HL-60 (cell line): Measurements from ENCODE around the gene RNASE7.

Experiments
- DNase-seq, 2 experiments: peaks; one replicate each; pipeline ENCODE4 v3.0.0-alpha.2; 2010 to 2020; ENCODE audit warnings: low read depth in 1 of 2, low spot score in 1 of 2
- H3K27ac ChIP-seq: fragments of 250-450 bp; sonication (Bioruptor Pico); replicated peaks from 2 replicates; pipeline ENCODE4 v1.5.1; 2020; ENCODE audit warnings: mild to moderate bottlenecking, moderate library complexity
- H3K27me3 ChIP-seq: fragments of 250-450 bp; sonication (Bioruptor Pico); 2 replicates; pipeline ENCODE4 v1.5.1; 2021; ENCODE audit warnings: mild to moderate bottlenecking, moderate library complexity; ENCODE audit not compliant: insufficient read depth, poor library complexity, severe bottlenecking
- H3K4me3 ChIP-seq: replicated peaks from 2 replicates; pipeline ENCODE4 v1.5.1; 2011; ENCODE audit warnings: mild to moderate bottlenecking, control low read depth, low read length; ENCODE audit not compliant: insufficient read depth
- GABPA ChIP-seq: IDR thresholded peaks from 2 replicates; pipeline ENCODE4 v1.6.1; 2012; ENCODE audit warnings: low read depth
- POLR2AphosphoS5 ChIP-seq: IDR thresholded peaks from 2 replicates; pipeline ENCODE4 v1.6.1; 2012; ENCODE audit warnings: low read depth
- SPI1 ChIP-seq: IDR thresholded peaks from 2 replicates; pipeline ENCODE4 v1.6.1; 2012; ENCODE audit warnings: low read depth, mild to moderate bottlenecking, borderline replicate concordance
- TF ChIP-seq, protein P1 (sequence below): IDR thresholded peaks from 2 replicates; pipeline ENCODE4 v1.6.1; 2012; ENCODE audit warnings: low read depth; ENCODE audit not compliant: insufficient replicate concordance
- TF ChIP-seq, protein P2 (sequence below): IDR thresholded peaks from one replicate; pipeline ENCODE4 v1.5.1; 2011; ENCODE audit warnings: low read length, control low read depth, inconsistent platforms; ENCODE audit not compliant: insufficient read depth

RNASE7 gene

DNA sequence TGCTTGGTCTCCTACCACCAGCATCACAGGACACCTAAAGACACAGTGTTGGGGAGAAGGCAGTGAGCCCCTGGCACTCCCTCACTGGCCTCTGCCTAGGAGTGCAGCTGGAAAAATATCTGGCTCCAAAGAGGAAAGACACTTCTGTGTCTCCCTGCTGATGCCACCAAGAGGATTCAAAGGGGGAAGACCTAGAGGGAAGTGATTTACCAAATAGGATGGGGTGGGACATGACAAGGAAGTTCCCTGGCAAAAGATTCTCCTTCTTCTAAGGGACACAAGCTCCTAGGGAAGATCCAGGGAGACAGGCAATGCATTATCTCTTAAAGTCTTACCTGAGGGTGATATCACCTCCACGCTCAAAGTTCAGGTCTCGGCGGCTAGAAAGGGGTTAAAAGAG, 23.4 kb upstream of the RNASE7 start:
- TF ChIP-seq, protein P1, sequence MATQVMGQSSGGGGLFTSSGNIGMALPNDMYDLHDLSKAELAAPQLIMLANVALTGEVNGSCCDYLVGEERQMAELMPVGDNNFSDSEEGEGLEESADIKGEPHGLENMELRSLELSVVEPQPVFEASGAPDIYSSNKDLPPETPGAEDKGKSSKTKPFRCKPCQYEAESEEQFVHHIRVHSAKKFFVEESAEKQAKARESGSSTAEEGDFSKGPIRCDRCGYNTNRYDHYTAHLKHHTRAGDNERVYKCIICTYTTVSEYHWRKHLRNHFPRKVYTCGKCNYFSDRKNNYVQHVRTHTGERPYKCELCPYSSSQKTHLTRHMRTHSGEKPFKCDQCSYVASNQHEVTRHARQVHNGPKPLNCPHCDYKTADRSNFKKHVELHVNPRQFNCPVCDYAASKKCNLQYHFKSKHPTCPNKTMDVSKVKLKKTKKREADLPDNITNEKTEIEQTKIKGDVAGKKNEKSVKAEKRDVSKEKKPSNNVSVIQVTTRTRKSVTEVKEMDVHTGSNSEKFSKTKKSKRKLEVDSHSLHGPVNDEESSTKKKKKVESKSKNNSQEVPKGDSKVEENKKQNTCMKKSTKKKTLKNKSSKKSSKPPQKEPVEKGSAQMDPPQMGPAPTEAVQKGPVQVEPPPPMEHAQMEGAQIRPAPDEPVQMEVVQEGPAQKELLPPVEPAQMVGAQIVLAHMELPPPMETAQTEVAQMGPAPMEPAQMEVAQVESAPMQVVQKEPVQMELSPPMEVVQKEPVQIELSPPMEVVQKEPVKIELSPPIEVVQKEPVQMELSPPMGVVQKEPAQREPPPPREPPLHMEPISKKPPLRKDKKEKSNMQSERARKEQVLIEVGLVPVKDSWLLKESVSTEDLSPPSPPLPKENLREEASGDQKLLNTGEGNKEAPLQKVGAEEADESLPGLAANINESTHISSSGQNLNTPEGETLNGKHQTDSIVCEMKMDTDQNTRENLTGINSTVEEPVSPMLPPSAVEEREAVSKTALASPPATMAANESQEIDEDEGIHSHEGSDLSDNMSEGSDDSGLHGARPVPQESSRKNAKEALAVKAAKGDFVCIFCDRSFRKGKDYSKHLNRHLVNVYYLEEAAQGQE = no peak
- TF ChIP-seq, protein P2, sequence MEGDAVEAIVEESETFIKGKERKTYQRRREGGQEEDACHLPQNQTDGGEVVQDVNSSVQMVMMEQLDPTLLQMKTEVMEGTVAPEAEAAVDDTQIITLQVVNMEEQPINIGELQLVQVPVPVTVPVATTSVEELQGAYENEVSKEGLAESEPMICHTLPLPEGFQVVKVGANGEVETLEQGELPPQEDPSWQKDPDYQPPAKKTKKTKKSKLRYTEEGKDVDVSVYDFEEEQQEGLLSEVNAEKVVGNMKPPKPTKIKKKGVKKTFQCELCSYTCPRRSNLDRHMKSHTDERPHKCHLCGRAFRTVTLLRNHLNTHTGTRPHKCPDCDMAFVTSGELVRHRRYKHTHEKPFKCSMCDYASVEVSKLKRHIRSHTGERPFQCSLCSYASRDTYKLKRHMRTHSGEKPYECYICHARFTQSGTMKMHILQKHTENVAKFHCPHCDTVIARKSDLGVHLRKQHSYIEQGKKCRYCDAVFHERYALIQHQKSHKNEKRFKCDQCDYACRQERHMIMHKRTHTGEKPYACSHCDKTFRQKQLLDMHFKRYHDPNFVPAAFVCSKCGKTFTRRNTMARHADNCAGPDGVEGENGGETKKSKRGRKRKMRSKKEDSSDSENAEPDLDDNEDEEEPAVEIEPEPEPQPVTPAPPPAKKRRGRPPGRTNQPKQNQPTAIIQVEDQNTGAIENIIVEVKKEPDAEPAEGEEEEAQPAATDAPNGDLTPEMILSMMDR = no peak
- no peak for TF ChIP-seq GABPA
- no peak for TF ChIP-seq SPI1
- no peak for TF ChIP-seq POLR2AphosphoS5
- no peak for DNase-seq
- no peak overlapping the region for H3K27ac ChIP-seq
- H3K27me3 ChIP-seq = peaks cover 6% of the 10 kb centered on the region
- no peak overlapping the region for H3K4me3 ChIP-seq

DNA sequence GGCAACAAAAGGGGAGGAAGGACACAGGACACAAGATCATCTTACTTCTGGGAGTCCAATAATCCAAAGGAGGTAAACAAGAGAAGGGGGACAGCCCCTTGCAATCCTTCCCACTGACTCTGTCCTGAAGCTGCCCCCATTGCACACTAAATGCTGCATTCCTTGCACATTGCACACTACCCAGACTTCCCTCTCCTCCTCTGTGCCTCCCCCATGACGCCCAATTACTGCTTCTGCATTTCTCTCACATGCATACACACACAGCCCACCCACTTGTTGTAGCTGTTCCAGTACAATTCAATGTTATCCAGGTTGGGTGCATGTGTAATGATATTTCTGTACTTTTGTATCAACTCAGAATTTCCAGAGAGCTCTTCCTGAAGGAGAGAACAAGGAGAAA, 22.8 kb upstream of the RNASE7 start:
- Histone ChIP-seq H3K27me3 (peaks cover 12% of the 10 kb centered on the region), H3K4me3 (no peak overlapping the region), H3K27ac (no peak overlapping the region)
- TF ChIP-seq SPI1 = no peak
- TF ChIP-seq, protein P1 = no peak
- no peak for TF ChIP-seq GABPA
- TF ChIP-seq POLR2AphosphoS5 = no peak
- TF ChIP-seq, protein P2 = no peak
- no peak for DNase-seq

DNA sequence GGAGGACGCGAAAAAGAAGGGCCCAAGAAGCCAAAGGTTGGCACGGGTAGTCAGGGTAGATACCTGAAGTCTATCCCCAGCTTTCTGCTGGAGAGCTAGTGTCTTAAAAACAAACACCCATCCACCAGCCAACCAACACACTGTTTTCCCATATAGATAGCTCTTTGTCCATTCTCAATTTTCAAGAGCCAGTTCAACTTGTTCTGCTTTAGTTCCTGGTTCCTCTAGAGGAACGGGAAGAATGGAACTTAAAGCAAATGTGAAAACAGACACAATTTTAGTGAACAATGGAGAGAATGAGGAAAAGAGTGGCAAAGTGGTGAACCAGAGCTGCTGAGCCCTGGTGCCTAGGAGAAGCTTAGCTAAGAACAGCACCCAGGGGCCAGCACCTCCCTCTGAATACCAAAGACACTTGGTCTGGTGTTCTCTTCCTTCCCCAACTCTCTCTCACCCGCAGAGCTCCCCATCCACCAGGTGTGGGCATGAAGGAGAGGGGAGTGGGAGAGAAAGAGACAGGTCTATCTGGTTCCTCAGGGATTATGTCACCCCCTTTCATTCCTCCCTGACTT, 21.1 kb upstream of the RNASE7 start:
- peaks cover 19% of the 10 kb centered on the region for H3K27me3 ChIP-seq
- no peak overlapping the region for H3K27ac ChIP-seq
- TF ChIP-seq POLR2AphosphoS5 (no peak), SPI1 (no peak), GABPA (no peak)
- TF ChIP-seq, protein P1 = no peak
- TF ChIP-seq, protein P2 = no peak
- no peak for DNase-seq
- H3K4me3 ChIP-seq = no peak overlapping the region
